Measurements from ENCODE around the gene PSMC4. TPM values are rescaled to one million over a fixed set of nuclear protein-coding genes. Genes with fewer than 3 reads are reported as not detected.
A peak's percentile ranks its signal among the peaks of the same experiment; 100 is the strongest.
"Not testable (repeated sequence)": the region's sequence is repeated elsewhere in the genome, so short reads cannot be mapped to it uniquely, and the experiment has no call there.

The PSMC4 gene
- polyA plus RNA-seq, 1 donor = 73.7 TPM

DNA sequence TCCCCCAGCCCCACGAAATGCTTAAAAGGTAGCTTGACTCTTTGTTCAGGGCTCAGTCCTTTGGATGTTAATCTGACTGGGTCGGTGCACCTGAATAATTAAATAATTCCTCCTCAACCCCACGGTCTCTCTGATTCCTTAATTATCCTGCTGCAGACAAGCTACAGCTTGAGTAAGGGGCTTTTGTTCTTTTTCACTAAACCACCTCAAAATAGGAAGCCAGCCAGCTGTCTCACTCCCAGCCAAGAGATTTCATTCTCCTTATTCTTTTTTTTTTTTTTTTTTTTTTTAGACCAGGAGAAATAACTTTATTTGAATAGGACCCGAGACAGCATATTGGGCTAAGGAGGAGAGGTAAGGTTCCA, 28.6 kb upstream of the PSMC4 start:
- peak overlapping the region; percentile 90 for H3K27ac ChIP-seq (ENCODE audit: low read length)
- 0% methylated on average over 1 of the region's 4 CpGs for WGBS (ENCODE audit: insufficient coverage, low lambda C conversion rate)

DNA sequence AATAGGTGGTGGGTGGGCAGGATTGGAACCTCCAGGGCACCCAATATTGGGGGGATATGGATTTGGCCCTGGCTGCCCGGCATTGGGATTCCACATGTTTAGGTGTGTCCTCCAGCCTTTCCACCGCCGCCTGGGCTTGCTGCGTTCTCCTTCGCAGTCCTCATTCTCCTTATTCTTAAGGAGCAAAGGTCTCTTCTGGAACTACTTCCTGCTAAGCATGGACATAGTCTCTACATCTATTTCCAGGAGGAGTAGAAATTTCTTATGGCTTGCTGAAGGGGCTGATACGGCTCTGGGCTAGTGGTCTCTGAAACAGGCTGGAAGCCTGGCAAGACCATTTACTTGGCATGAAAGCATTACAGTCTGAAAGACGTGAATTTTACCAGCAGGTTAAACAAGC, 27.4 kb upstream of the PSMC4 start:
- Histone ChIP-seq H3K27ac (ENCODE audit: low read length) (peak overlapping the region; percentile 90), H3K9me3 (ENCODE audit: control insufficient read depth, low read depth, low read length) (peaks cover 11% of the 10 kb centered on the region), H3K4me3 (ENCODE audit: low read length) (no peak overlapping the region), H3K4me1 (ENCODE audit: control insufficient read depth, insufficient read depth, low read length) (peaks cover 50% of the 10 kb centered on the region), H3K36me3 (ENCODE audit: control insufficient read depth, insufficient read depth, low read length) (no peaks in the 10 kb centered on the region), H3K27me3 (ENCODE audit: control insufficient read depth, insufficient read depth, low read length) (no peaks in the 10 kb centered on the region)
- 28% methylated on average over 2 of the region's 7 CpGs for WGBS (ENCODE audit: insufficient coverage, low lambda C conversion rate)
- DNase-seq = peak; percentile 47 to 84

More for the DNA sequence above, 28.6 kb upstream of the PSMC4 start:
- H3K4me3 ChIP-seq (ENCODE audit: low read length) = no peak overlapping the region
- no peaks in the 10 kb centered on the region for H3K36me3 ChIP-seq (ENCODE audit: control insufficient read depth, insufficient read depth, low read length)
- H3K4me1 ChIP-seq (ENCODE audit: control insufficient read depth, insufficient read depth, low read length) = peaks cover 50% of the 10 kb centered on the region
- no peaks in the 10 kb centered on the region for H3K27me3 ChIP-seq (ENCODE audit: control insufficient read depth, insufficient read depth, low read length)
- DNase-seq = no peak
- peaks cover 11% of the 10 kb centered on the region for H3K9me3 ChIP-seq (ENCODE audit: control insufficient read depth, low read depth, low read length)

DNA sequence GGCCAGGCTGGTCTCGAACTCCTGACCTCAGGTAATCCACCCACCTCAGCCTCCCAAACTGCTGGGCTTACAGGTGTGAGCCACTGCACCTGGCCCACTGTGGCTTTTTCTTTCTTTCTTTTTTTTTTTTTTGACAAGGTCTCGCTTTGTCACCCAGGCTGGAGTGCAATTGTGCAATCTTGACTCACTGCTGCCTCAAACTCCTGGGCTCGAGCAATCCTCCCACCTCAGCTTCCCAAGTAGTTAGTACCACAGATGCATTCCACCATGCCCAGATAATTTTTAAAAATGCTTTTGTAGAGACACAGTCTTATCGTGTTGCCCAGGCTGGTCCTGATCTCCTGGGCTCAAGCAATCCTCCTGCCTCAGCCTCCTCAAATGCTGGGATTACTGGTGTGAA, 24.4 kb upstream of the PSMC4 start:
- no peaks in the 10 kb centered on the region for H3K36me3 ChIP-seq (ENCODE audit: control insufficient read depth, insufficient read depth, low read length)
- no CpG with 5 or more reads among the region's 4 CpGs for WGBS (ENCODE audit: insufficient coverage, low lambda C conversion rate)
- H3K4me1 ChIP-seq (ENCODE audit: control insufficient read depth, insufficient read depth, low read length) = peaks cover 43% of the 10 kb centered on the region
- H3K9me3 ChIP-seq (ENCODE audit: control insufficient read depth, low read depth, low read length) = no peaks in the 10 kb centered on the region
- no peaks in the 10 kb centered on the region for H3K27me3 ChIP-seq (ENCODE audit: control insufficient read depth, insufficient read depth, low read length)
- H3K27ac ChIP-seq (ENCODE audit: low read length) = no peak overlapping the region
- no peak overlapping the region for H3K4me3 ChIP-seq (ENCODE audit: low read length)
- no peak for DNase-seq

DNA sequence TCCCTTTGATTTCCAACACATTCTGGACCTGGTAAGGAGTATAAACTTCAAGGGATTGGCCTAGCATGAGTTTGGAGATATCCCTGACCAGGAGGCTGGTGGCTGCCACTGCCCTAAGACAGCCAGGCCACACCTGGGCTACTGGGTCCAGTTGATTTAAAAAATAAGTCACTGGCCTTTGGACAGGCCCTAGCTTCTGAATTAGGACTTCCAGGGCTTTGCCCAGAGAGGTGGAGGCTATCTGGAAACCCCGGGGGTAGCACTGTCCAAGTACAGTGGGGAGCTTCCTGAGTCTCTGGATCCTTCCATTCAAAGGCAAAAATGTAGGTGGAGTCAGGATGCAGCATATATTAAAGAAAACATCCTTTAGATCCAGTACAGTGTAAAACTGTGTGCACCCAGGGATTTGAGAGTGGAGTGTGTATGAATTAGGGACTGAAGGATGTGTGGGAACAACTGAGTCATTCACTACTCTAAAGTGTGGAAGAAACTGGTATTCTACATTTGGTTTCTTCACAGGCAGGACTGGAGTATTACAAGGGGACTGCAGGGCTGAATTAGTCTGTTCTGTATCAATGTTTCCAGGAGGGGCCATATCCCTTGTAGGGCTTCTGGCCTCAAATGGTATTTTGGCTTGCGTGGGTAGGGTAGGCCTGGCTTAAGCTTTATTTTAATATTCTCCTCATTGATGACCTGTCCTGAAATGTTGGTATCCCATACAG, 21.8 kb upstream of the PSMC4 start:
- peaks cover 22% of the 10 kb centered on the region for H3K4me1 ChIP-seq (ENCODE audit: control insufficient read depth, insufficient read depth, low read length)
- H3K27me3 ChIP-seq (ENCODE audit: control insufficient read depth, insufficient read depth, low read length) = no peaks in the 10 kb centered on the region
- DNase-seq = no peak
- H3K4me3 ChIP-seq (ENCODE audit: low read length) = no peak overlapping the region
- no CpG with 5 or more reads among the region's 2 CpGs for WGBS (ENCODE audit: insufficient coverage, low lambda C conversion rate)
- H3K9me3 ChIP-seq (ENCODE audit: control insufficient read depth, low read depth, low read length) = no peaks in the 10 kb centered on the region
- no peaks in the 10 kb centered on the region for H3K36me3 ChIP-seq (ENCODE audit: control insufficient read depth, insufficient read depth, low read length)
- H3K27ac ChIP-seq (ENCODE audit: low read length) = no peak overlapping the region

DNA sequence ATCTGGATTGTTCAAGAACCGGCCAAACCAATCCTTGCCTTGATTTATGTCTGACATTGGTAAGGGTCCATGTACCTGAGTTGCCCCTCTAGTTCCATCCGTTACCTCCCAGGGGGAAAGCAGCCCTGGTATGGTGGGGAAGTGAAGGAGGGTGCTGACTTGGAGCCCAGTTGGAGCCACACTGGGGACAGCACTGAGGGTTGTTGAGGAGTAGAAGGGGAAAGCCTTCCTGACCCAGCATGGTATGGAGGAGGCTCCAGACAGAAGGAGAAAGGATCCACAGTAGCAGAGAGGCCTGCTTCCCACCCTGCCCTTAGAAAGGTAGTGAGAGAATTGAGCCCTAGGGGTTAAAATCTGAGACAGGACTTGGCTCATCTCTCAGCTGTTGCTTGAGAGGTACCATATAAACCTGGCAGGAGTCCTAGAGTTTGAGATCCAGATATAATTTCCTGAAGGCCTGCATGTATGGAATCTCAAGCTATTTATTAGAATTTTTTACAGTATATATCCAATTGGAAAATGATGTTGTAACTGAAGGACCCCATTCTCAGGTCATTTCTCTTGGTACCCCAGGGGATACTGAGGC, 19.8 kb upstream of the PSMC4 start:
- no CpG with 5 or more reads among the region's 2 CpGs for WGBS (ENCODE audit: insufficient coverage, low lambda C conversion rate)

DNA sequence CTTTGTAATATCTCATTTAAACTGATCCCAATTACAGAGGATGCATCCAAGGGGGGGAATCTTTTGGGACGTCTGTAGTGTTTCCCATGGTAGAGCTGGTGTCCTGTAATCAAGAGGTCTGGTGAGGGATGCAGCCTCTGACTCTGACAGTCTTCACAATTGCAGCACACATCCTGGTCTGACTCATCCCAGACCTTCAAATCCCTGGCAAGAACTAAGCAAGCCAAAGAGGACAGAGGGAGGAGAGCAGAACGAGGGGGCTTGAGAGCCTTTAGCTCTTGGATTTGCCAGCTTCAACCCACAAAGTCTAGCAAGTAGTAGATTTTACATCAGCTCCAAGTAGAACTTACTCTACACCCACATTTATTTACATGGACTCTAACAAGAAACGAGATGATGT, 19.3 kb upstream of the PSMC4 start:
- no peak overlapping the region for H3K4me3 ChIP-seq (ENCODE audit: low read length)
- H3K27ac ChIP-seq (ENCODE audit: low read length) = no peak overlapping the region
- peaks cover 2% of the 10 kb centered on the region for H3K4me1 ChIP-seq (ENCODE audit: control insufficient read depth, insufficient read depth, low read length)
- no peaks in the 10 kb centered on the region for H3K36me3 ChIP-seq (ENCODE audit: control insufficient read depth, insufficient read depth, low read length)
- WGBS (ENCODE audit: insufficient coverage, low lambda C conversion rate) = 100% methylated on average over 1 of the region's 3 CpGs
- no peaks in the 10 kb centered on the region for H3K27me3 ChIP-seq (ENCODE audit: control insufficient read depth, insufficient read depth, low read length)
- no peaks in the 10 kb centered on the region for H3K9me3 ChIP-seq (ENCODE audit: control insufficient read depth, low read depth, low read length)
- DNase-seq = no peak

More for the DNA sequence above, 19.8 kb upstream of the PSMC4 start:
- no peaks in the 10 kb centered on the region for H3K9me3 ChIP-seq (ENCODE audit: control insufficient read depth, low read depth, low read length)
- DNase-seq = no peak
- no peaks in the 10 kb centered on the region for H3K36me3 ChIP-seq (ENCODE audit: control insufficient read depth, insufficient read depth, low read length)
- peaks cover 6% of the 10 kb centered on the region for H3K4me1 ChIP-seq (ENCODE audit: control insufficient read depth, insufficient read depth, low read length)
- H3K27ac ChIP-seq (ENCODE audit: low read length) = no peak overlapping the region
- H3K4me3 ChIP-seq (ENCODE audit: low read length) = no peak overlapping the region
- no peaks in the 10 kb centered on the region for H3K27me3 ChIP-seq (ENCODE audit: control insufficient read depth, insufficient read depth, low read length)

DNA sequence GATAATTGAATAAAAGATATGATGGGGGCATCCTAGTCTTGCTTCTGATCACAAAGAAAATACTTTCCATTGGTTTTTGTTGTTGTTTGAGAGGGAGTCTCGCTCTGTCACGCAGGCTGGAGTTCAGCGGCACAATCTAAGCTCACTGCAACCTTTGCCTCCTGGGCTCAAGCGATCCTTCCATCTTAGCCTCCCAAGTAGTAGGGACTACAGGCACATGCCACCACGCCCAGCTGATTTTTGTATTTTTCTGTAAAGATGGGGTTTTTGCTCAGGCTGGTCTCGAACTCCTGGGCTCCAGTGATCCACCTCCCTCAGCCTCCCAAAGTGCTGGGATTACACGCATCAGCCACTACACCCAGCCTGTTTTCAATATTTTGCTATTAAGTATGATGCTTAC, 17.1 kb upstream of the PSMC4 start:
- H3K27me3 ChIP-seq (ENCODE audit: control insufficient read depth, insufficient read depth, low read length) = no peaks in the 10 kb centered on the region
- no peaks in the 10 kb centered on the region for H3K4me1 ChIP-seq (ENCODE audit: control insufficient read depth, insufficient read depth, low read length)

DNA sequence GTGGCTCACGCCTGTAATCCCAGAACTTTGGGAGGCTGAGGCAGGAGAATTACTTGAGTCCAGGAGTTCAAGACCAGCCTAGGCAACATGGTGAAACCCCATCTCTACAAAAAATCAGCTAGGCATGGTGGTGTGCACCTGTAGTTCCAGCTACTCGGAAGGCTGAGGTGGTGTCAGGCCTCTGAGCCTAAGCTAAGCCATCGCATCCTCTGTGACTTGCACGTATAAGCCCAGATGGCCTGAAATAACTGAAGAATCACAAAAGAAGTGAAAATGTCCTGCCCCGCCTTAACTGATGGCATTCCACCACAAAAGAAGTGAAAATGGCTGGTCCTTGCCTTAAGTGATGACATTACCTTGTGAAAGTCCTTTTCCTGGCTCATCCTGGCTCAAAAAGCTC, 13.1 kb upstream of the PSMC4 start:
- H3K27ac ChIP-seq (ENCODE audit: low read length); DNase-seq; H3K4me1 ChIP-seq (ENCODE audit: control insufficient read depth, insufficient read depth, low read length); H3K9me3 ChIP-seq (ENCODE audit: control insufficient read depth, low read depth, low read length); H3K36me3 ChIP-seq (ENCODE audit: control insufficient read depth, insufficient read depth, low read length); H3K27me3 ChIP-seq (ENCODE audit: control insufficient read depth, insufficient read depth, low read length); H3K4me3 ChIP-seq (ENCODE audit: low read length): not testable (repeated sequence)
- WGBS (ENCODE audit: insufficient coverage, low lambda C conversion rate) = no CpG with 5 or more reads among the region's 5 CpGs

More for the DNA sequence above, 17.1 kb upstream of the PSMC4 start:
- Histone ChIP-seq H3K36me3 (ENCODE audit: control insufficient read depth, insufficient read depth, low read length) (no peaks in the 10 kb centered on the region), H3K9me3 (ENCODE audit: control insufficient read depth, low read depth, low read length) (no peaks in the 10 kb centered on the region), H3K4me3 (ENCODE audit: low read length) (no peak overlapping the region), H3K27ac (ENCODE audit: low read length) (no peak overlapping the region)
- DNase-seq = no peak
- WGBS (ENCODE audit: insufficient coverage, low lambda C conversion rate) = no CpG with 5 or more reads among the region's 7 CpGs

DNA sequence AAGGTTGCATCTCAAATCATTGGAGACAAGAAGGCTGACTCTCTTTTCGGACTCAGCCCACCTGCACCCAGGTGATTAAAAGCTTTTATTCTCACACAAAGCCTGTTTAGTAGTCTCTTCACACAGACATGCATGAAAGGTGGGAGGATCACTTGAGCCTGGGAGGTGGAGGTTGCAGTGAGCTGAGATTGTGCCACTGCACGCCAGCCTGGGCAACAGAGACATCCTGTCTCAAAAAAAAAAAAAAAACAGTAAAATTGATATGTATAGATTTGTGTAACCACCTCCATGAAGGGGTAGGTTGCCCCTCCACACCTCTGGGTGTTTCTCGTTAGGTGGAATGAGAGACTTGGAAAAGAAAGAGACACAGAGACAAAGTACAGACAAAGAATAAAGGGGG, 12.0 kb upstream of the PSMC4 start:
- DNase-seq; H3K9me3 ChIP-seq (ENCODE audit: control insufficient read depth, low read depth, low read length); H3K27ac ChIP-seq (ENCODE audit: low read length); H3K36me3 ChIP-seq (ENCODE audit: control insufficient read depth, insufficient read depth, low read length); H3K4me3 ChIP-seq (ENCODE audit: low read length); H3K4me1 ChIP-seq (ENCODE audit: control insufficient read depth, insufficient read depth, low read length); H3K27me3 ChIP-seq (ENCODE audit: control insufficient read depth, insufficient read depth, low read length): not testable (repeated sequence)
- 86% methylated on average over 1 of the region's 3 CpGs for WGBS (ENCODE audit: insufficient coverage, low lambda C conversion rate)

DNA sequence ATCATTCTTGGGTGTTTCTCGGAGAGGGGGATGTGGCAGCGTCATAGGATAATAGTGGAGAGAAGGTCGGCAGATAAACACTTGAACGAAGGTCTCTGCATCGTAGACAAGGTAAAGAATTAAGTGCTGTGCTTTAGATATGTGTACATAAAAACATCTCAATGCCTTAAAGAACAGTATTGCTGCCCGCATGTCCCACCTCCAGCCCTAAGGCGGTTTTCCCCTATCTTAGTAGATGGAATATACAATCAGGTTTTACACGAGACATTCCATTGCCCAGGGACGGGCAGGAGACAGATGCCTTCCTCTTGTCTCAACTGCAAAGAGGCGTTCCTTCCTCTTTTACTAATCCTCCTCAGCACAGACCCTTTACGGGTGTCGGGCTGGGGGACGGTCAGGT, 11.6 kb upstream of the PSMC4 start:
- H3K27me3 ChIP-seq (ENCODE audit: control insufficient read depth, insufficient read depth, low read length); H3K9me3 ChIP-seq (ENCODE audit: control insufficient read depth, low read depth, low read length); H3K36me3 ChIP-seq (ENCODE audit: control insufficient read depth, insufficient read depth, low read length); H3K4me1 ChIP-seq (ENCODE audit: control insufficient read depth, insufficient read depth, low read length); DNase-seq; H3K27ac ChIP-seq (ENCODE audit: low read length); H3K4me3 ChIP-seq (ENCODE audit: low read length): not testable (repeated sequence)
- WGBS (ENCODE audit: insufficient coverage, low lambda C conversion rate) = 67% methylated on average over 1 of the region's 13 CpGs

DNA sequence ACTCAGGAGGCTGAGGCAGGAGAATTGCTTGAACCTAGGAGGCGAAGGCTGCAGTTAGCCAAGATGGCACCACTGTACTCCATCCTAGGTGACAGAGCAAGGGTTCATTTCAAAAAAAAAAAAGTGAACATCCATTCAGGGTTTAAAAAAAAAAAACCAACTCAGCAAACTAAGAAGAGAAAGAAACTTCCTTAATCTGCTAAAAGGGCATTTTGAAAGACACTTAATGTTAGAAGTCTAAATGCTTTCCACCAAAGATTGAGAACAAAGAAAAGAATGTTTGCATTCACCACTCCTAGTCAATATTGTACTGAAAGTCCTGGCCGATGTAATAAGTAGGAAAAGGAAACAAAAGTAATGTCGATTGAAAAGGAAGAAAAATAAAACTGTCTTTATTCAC, 7.1 kb upstream of the PSMC4 start:
- Histone ChIP-seq H3K4me1 (ENCODE audit: control insufficient read depth, insufficient read depth, low read length) (no peaks in the 10 kb centered on the region), H3K27me3 (ENCODE audit: control insufficient read depth, insufficient read depth, low read length) (no peaks in the 10 kb centered on the region), H3K4me3 (ENCODE audit: low read length) (no peak overlapping the region), H3K9me3 (ENCODE audit: control insufficient read depth, low read depth, low read length) (no peaks in the 10 kb centered on the region), H3K27ac (ENCODE audit: low read length) (no peak overlapping the region), H3K36me3 (ENCODE audit: control insufficient read depth, insufficient read depth, low read length) (no peaks in the 10 kb centered on the region)
- no peak for DNase-seq
- no CpG with 5 or more reads among the region's 3 CpGs for WGBS (ENCODE audit: insufficient coverage, low lambda C conversion rate)

Measured in large intestine (tissue), 3 donors.